DMS79 (cell line): ENCODE results near the gene GTF2IRD1.
"Not testable (repeated sequence)": the region's sequence is repeated elsewhere in the genome, so short reads cannot be mapped to it uniquely, and the experiment has no call there.

Source experiments
- DNase-seq: peaks from one replicate; lab custom pipeline; 2025; lab: John Stamatoyannopoulos, UW

GTF2IRD1 gene

DNA sequence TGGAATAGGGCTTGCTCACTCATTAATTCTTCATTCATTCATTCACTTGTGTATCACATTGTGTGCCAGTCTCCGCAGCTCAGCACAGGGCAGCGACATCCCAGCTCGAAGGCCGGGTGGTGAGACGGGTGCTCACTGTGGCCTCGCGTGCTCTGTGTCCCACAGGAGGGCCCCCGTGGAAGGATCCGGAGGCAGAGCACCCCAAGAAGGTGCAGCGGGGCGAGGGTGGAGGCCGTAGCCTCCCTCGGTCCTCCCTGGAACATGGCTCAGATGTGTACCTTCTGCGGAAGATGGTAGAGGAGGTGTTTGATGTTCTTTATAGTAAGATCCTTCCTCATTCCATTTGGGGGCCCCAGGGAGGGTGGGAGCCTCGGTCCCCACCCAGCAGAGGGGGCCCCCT is 61.6 kb downstream of the GTF2IRD1 start:
- no peak for DNase-seq

DNA sequence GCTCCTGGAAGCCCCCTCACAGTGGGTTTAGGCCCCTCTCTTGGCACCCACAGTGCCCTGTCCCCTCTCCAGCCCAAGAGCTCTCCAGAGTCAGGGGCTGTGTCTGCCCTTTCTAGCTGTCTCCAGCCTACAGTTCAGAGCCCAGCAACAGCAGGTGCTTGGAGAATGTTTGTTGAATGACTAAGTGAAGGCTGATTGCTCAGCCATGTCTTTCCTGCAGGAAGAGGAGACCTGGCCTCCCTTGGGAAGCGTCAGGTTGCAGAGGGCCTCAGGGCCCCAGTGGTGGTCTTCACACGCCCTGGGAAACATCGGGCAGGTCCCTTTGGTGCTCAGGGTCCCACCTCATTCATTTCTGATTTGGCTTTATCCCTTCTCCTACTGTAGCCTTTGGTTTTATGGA is 62.5 kb downstream of the GTF2IRD1 start:
- no peak for DNase-seq

DNA sequence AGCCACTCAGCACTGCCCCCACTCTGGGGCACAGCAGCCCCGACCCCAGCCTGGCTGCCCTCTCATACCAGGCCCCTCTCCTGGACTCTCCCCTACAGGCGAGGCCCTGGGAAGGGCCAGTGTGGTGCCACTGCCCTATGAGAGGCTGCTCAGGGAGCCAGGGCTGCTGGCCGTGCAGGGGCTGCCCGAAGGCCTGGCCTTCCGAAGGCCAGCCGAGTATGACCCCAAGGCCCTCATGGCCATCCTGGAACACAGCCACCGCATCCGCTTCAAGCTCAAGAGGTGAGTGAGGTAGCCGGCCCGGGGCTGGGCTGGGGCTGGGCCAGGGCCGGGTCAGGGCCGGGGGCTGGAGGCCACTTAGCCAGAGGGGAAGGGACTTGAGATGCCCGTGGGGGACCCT is 64.3 kb downstream of the GTF2IRD1 start:
- no peak for DNase-seq

DNA sequence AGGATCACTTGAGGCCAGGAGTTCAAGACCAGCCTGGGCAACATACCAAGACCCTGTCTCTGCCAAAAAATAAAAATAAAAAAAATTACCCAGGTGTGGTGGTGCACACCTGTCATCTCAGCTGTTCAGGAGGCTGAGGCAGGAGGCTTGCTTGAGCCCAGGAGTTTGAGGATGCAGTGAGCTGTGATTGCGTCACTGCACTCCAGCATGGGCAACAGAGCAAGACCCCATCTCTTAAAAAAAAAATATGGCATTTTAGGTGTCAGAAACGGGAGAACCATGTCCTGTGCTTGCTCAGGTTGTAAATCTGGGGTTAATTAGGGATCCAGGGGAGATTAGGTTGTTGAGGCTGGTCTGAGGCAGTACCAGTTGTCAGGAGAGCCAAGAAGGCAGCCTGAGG is 64.9 kb downstream of the GTF2IRD1 start:
- DNase-seq, result no peak

DNA sequence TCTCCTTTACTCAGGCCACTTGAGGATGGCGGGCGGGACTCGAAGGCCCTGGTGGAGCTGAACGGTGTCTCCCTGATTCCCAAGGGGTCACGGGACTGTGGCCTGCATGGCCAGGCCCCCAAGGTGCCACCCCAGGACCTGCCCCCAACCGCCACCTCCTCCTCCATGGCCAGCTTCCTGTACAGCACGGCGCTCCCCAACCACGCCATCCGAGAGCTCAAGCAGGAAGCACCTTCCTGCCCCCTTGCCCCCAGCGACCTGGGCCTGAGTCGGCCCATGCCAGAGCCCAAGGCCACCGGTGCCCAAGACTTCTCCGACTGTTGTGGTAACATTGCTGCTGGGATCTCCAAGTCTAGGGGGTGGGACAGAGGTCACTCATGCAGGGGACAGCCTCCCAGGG is 65.7 kb downstream of the GTF2IRD1 start:
- no peak for DNase-seq

DNA sequence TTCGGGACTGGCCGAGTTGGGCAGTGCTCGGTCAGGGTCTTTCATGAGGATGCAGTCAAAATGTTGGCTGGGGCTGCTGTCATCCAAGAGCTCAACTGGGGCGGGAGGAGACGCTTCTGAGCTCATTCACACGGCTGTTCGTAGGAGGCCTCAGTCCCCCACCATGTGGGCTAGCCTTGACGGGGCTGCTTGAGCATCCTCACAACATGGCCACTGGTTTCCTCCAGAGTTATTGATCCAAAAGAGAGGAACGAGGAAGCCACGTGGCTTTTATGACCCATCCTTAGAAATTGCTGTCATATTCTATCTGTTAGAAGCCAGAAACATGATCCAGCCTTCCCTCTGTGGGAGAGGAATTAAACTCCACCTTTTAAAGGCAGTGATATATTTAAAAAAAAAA is 68.1 kb downstream of the GTF2IRD1 start:
- no peak for DNase-seq

DNA sequence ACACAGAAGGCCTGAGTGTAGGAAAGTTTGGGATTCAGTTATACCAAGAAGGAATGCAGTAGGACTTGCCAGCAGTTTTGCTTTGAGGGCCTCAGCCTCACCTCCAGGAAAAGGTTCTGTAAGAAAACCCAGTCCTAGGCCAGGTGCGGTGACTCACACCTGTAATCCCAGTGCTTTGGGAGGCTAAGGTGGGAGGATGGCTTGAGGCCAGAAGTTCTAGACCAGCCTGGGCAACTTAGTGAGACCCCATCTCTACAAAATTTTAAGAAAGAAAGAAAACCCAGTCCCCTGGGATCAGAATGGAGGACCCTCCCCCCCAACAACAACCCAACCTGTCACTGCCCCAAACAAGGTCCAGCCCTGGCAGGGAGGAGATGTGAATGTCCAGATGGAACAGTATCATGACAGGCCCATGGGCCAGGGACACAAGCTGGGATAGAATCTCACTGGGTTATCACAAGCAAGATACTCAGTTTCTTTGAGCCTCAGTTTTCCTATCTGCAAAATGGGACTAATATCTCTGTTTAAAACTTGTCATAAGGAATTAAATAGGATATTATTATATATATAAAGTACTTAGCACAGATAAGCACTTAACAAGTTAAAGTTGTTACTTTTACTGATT is 68.7 kb downstream of the GTF2IRD1 start:
- no peak for DNase-seq

DNA sequence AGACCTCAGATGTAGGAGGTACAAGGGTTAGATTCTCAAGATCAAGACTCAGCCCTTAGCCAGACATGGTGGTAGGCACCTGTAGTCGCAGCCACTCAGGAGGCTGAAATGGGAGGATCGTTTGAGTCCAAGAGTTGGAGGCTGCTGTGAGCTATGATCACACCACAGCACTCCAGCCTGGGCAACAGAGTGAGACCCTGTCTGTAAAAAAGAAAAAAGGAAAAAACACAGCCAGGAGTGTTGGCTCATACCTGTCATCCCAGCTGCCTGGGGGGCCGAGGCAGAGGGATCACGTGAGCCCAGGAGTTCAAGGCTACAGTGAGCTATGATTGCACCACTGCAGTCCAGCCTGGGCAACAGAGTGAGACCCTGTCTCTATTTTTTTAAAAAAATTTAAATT is 69.3 kb downstream of the GTF2IRD1 start:
- DNase-seq, result no peak

DNA sequence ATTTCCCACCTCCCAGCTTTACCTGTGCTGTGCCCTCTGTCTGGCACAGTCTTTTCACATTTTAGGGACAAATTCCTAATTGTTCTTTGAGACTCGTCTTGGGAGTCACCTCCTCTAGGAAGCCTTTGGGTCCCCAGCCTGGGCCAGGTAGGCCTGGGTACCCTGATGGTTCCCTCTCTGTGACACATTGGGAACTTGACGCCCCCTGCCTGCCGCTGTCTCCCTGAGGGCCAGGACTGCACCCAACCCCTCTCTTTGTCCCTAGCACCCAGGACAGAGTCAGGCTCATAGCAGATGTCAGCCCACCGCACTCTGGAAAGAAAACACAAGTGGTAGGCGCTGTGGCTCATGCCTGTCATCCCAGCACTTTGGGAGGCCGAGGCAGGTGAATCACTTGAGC is 71.4 kb downstream of the GTF2IRD1 start:
- DNase-seq, result no peak

DNA sequence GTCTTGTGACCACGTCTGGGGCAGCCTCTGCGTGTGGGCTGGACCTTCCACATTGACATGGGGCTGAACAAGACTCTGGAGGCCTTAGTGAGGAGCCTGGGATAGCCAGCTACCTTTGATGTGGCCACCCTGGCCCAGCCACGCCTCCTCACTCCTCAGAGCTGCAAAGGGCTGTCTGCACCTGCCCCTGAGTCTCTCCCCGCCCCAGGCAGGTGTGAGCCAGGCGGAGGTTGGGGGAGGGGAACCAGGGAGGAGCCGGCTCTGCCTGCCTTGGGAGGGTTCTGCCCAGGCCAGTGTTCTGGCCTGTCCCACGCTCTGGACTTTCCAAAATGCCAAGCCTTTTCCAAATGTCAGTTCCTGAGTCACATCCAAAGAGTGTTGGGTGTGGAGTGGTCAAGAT is 72.2 kb downstream of the GTF2IRD1 start:
- DNase-seq, result peak; percentile 89

DNA sequence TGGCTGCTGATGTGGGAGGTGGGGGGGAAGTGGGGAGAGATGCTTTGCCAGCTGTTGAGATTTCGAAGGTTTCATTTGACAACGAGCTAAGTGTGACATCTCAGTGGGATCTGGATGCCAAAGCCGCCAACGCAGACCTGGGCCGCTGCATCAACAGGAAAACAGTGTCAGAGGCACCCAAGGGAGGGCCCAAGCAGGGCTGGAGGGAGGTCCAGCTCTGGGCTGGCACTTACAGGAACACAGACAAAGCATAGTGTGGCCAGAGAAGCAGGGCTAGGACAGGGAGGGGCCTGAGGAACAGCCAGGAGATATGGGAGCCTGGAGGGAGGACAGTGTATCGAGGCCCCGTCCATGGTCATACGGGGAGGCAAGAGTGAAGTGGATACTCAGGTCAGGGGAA is 73.1 kb downstream of the GTF2IRD1 start:
- no peak for DNase-seq

DNA sequence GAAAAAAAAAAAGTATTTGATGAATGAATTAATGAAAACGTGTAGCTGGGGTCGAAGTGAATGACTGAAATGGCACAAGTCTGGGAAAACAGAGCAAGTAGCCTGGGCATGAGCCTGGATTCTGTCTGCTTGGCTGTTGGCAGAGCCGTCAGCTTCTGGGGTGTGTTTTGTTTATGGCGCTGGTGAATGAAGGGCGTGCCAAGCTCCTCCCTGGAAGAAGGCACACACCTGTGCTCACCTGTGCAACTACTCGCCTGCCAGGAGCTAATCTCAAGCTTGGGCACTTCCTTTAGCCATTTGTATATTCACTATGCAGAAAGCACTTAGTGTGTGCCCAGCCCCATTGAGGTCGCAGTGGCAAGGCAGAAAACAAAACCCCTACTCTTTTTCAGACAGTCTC is 74.1 kb downstream of the GTF2IRD1 start:
- DNase-seq, result peak; percentile 1

DNA sequence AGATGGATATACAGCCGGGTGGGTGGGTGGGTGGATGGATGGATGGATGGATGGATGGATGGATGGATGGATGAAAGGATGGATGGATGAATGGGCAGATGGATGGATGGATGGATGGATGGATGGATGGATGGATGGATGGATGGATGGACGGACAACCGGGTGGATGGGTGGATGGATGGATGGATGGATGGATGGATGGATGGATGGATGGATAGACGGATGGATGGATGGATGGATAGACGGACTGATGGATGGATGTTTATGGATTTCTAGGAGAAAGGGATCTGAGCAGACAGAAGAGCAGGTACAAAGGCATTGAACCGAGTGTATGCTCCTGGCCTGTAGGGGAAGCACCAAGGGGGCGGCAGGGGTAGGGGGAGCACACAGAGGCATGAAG is 75.1 kb downstream of the GTF2IRD1 start:
- not testable (repeated sequence) for DNase-seq

DNA sequence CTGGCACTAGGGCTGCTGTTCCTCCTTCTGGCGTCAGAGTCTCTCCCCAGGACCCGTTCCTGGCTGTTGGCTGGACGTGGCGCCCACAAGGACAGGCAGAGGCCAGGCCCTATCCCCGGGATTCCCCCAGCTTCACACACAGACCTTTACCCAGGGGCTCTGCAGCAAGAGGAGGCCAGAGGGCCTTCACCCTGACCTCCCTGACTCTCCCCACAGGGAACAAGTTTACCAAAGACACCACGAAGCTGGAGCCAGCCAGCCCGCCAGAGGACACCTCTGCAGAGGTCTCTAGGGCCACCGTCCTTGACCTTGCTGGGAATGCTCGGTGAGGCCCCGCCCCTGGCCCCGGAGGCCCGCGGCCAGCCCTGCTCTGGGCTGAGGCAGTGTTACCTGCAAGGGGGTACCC is 82.2 kb downstream of the GTF2IRD1 start:
- DNase-seq, result no peak

DNA sequence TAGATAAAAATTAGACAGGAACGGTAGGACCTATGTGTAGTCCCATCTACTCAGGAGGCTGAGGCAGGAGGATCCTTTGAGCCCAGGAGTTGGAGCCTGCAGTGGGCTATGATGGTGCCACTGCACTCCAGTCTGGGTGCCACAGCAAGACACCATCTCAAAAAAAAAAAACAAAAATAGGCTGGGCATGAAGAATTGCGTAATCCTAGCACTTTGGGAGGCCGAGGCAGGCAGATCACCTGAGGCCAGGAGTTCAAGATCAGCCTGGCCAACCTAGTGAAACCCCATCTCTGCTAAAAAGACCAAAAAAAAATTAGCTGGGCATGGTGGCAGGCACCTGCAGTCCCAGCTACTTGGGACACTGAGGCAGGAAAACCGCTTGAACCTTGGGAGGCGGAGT is 88.2 kb downstream of the GTF2IRD1 start:
- DNase-seq, result not testable (repeated sequence)

DNA sequence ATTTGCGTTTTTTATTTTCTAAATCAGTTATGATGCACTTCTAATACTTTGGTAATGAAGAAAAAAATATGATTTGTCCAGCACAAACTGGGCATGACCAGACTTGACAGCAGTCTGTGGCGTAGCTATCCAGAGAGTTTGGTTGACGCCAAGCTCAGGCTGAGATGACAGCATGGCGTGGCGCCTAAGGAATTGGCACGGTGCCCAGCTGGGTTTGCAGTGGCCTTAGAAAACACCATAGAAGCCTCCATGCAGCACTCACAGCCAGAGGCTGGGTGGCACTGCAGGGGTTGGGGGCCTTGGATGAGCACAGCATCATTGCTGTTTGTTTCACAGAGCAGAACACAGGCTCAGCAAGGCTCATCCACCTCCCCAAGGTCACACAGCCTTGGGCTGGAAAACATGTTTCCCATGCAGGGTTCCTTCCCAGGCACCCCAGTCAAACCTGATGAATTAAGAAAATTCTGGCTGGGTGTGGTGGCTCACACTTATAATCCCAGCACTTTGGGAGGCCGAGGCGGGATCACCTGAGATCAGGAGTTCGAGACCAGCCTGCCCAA is 88.9 kb downstream of the GTF2IRD1 start:
- DNase-seq, result peak; percentile 80

DNA sequence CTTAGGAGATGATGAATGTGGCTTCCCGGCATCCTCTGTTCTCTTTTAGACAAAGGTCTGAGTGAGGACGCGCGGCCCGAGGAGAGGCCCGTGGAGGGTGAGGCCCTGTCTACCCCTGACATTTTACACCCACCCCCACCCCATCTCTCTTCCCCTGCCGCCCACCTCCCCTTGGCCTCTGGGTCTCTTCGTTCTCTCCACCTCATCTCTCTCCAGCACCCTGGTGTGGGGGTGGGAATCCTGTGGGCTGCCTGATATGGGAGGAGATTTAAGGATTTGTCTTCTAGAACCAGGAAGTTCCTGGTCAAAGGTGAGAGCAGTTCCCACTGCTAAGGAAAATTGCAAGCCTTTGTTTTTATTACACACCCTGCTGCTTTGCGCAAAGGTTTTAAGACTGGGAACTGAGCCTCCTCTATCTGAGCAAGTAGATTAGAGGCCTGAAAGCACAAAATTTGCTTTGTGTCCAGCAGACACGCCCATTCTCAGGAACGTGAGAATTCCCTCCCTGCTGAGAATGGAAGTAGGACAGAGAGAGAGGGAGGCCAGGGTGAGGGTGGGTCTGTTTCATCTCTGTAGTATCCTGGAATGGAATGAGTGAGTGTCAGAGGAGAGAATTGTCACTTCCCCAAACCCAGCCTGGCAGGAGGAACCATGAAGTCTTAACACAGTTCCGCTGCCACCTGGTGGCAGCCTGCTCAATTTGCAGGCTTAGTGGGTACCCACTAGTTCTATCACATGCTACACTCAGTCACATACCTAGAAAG is 91.2 kb downstream of the GTF2IRD1 start:
- DNase-seq, result no peak

DNA sequence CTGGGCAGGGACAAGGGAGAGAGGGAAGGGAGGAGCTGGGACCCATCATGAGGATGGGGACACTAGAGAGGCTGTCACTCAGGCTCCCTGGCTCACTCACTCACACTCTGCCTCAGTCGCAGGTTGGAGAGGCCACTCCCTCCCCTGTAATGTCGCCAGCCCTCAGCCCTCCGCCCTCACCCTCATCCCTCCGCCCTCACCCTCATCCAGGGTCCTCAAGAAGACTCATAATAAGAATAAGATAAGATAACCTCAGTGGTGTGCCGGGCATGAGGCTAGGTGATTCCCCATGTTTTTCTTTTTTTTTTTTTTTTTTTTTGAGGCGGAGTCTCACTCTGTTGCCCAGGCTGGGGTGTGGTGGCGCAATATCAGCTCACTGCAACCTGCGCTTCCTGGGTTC is 92.2 kb downstream of the GTF2IRD1 start:
- DNase-seq, result no peak

DNA sequence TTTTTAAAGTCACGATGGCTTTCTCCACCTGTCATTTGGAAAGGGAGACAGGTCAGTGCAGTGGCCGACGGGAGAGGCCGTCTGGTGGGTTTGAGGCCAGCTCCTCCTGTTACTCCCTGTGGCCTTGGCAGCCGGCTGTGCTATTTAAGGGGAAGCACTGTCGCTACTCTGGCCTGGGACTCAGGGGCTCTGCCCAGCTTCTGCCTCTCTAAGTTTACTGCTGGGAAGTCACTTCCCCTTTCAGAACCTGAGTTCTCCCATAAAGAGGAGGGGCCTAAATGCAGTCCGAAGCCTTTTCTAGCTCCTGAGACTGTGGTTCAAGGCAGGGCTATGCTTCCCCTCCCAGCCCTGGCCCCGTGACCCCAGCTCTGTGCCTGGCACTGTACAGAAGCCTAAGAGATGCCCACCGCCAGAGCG is 99.9 kb downstream of the GTF2IRD1 start:
- not testable (repeated sequence) for DNase-seq

DNA sequence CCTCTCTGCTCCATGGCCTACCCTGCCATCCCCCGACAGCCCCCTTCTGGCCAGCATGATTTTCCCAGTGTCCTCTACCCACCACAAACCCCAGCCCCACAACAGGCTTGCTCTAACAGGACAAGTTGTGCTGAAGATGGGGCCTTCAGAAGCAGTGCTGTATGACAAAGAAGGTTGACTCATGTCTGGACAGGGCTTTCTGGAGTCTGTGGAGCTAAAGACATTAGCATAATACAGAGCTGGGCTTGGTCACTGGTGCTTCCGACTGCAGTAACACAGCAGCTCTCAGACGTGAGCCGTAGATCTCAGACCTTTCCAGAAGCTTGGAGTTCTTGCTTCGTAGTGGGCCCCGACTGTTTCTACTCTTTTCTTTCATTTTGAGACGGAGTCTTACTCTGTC is 100.5 kb downstream of the GTF2IRD1 start:
- no peak for DNase-seq

DNA sequence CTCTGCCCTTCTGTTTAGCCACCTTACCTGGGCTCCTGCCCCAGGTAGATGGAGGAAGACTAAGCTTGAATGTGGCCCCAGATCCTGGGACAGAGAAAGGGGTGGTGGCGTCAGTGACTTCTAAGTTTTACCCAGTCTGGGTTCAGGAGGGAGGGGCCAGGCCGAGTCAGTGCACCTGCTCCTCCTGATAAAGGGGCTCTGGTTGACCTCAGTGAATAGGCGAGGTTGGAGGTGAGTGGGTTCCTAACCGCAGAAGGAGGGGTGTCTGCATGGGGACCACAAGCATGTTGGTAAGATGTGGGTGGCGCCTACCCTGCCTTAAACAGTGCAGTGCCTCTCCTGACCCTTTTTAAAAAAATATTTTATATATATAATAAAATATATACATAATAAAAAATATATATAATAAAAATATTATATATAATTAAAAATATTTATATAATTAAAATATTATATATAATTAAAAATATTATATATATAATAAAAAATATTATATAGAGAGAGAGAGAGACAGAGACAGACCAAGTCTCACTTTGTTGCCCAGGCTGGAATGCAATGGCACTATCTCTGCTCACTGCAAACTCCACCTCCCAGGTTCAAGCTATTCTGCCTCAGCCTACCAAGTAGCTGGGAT is 106.5 kb downstream of the GTF2IRD1 start:
- DNase-seq, result no peak

DNA sequence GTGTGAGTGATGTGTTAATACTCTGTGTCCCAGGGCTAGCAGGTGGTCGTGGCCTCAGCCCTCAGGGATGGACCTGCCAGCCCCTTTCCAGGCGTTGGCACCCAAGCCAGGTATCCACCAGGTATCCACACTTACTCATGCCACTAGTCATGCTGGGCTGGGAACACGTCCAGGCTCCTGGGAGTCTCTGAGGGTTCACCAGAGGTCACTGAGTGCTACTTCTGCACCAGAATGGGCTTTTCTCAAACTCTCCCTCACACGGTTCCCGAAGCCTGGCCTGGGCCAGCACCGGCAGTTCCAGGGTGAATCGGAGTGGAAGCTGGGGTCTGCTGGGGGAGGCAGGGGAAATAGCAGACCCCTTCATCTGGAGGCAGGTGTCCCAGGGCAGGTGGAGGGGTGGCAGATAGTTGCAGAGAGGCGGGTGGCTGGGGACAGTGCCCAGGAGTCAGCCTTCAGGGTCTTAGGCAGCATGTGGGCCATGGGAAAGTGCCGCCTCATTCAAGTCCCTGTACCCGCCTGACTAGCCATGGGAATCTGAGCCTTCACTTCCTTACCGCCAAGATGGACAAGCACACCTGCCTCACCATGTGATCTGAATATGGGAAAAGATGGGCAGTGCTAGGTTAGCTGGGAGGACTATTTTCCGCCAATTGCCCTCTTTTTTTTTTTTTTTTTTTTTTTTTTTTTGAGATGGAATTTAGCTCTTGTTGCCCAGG is 108.3 kb downstream of the GTF2IRD1 start:
- DNase-seq, result no peak
